Activated CD4-positive, alpha-beta T cell treated with anti-CD3 and anti-CD28 coated beads, Interleukin-2, amount 50 U/mL, for 48 hours (primary cell): Measurements from ENCODE around the gene CD207.
"Not testable (repeated sequence)": the region's sequence is repeated elsewhere in the genome, so short reads cannot be mapped to it uniquely, and the experiment has no call there.

Experiments
- DNase-seq, 2 experiments: peaks; one replicate each; pipeline ENCODE4 v3.0.0-alpha.2; 2020

Gene CD207

DNA sequence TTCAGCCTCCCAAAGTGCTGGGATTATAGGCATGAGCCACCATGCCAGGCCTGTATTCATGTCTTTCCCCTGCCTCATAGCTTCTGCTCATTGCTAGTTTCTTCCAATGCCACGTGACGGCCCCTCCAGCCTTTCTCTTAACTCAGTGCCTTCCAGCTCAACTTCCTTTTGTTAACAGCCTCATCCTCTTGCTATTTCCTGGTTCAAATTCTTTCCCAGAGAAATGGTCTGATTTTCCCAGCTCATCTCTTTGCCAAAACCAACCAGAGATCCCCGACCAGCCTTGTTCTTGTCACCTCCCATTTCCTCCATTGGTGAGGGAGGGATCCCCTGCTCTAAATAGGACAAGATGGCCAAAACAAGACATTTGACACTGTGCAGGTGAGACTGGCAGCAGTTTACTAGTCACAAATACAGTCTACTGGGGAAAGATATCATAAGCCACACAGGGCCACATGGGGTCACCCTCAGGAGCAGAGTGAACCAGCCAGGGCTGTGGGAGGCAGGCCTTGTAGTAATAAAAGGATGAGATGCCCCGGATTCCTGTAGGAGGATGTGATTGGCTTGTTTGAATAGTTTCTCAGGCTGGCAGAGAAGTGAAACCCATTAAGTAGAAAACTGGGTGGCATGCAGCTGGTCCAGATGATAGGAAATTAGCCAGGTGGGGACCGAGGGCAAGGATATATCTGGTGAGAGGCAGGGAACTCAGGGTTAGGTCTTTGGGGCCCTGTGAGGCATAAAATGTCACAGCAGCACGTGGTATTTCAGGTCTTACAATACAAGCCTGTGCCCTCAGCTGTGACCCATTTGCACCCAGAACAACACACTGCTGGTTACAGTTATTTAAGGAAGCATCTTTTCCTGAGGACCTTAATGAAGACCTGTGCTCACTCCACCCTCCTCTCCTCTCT lies 6.4 kb downstream of the CD207 start:
- DNase-seq: no peak

DNA sequence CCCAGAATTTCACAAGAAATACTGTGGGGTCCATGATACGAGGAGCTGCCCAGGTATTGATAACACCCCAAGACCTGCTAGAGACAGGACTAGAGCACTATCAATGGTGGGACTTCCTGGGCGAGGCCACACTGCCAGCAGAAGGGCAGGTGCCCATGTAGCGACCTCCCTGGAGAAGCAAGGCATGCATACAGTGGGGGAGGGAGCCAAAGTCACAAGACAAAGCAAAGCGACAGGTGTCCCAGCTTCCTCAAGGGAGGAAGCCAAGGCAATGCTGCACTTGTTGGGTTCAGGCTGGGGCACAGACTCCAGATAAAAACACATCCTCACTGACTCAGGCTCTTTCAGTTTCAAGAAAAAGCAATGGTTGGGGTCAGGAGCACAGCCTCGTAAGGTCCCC lies 7.5 kb downstream of the CD207 start:
- no peak for DNase-seq

- no peak for DNase-seq
Observed at GRCh38 chr2:70827388-70827787, 8.2 kb downstream of the CD207 start.

DNA sequence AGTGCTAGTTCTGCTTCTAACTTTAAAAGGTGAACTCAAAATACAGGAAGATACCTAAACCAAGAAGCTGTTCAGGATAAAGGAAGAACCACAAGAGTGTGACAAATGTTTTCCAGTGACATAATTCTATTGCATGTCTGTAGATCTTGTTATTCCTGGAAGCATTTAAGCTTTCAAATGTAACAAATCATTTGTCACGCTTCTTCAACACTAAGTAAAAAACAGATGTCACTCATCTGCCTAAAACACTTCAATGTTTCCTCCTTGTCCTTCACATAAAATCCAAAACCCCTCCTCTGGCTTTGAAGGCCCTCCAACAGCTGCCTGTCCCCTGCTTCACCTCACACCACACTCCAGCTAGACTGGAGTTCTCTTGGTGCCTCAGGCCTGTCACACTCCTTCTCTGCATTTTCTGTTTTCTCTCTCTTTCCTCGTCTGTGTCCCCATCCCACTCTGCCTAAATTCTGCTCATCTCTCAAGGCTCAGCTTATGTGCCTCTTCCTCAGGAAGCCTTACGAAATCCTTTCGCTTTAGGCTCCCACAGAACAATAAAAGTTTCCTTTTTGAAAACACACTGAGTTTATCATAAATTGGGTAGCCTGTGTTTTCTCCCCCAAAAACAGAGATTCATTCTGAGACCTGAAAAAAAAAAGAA lies 8.8 kb downstream of the CD207 start:
- DNase-seq: no peak

GRCh38 chr2:70823249-70823648 lies 12.4 kb downstream of the CD207 start:
- no peak for DNase-seq

DNA sequence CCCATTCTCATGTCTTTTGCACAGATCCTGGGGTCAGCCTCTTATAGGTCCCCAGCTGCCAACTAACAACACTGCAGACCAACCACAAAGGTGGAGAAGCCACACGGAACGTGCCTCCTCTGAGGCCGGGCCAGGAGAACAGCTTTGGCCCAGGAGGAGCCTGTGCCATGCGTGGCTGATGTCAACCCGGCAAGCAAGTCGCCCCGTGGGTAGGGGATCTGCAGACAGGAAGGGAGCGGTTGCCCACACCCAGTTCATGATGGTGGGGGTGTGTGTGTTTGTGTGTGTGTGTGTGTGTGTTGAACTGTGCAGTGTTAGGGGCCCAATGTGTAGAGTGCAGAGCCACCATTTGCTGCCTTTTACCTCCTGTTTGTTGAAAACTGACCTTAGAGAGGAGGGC lies 12.8 kb downstream of the CD207 start:
- DNase-seq: no peak

- DNase-seq: no peak
Observed at GRCh38 chr2:70820499-70820898, 15.1 kb downstream of the CD207 start, which contains the start of gene CLEC4F. TSS of gene CLEC4F (minus strand) at chr2:70820599. CDS start at chr2:70820523, 76 bp downstream.

GRCh38 chr2:70817284-70817954 lies 18.2 kb downstream of the CD207 start:
- DNase-seq: no peak

DNA sequence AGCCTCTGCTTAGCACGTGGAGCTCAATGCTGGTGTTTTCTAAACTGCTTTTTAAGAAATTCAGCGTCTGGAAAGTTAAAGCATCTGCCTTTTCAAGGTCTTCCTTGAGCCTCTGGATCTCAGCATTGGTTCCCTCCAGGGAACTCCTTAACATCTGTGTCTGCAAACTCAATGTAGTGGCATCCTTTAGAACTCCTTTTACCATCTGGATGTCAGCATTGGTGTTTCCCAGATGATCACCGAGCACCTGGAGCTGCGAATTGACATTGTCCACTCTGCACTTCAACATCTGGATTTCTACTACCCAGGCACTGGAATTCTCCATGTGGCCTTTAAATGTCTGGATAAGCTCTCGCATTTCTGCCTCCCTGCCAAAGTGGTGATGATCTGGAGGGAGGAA lies 18.9 kb downstream of the CD207 start:
- DNase-seq: no peak

GRCh38 chr2:70808983-70809958 lies 26.3 kb downstream of the CD207 start:
- no peak for DNase-seq

GRCh38 chr2:70807828-70808118 lies 27.8 kb downstream of the CD207 start:
- no peak for DNase-seq

DNA sequence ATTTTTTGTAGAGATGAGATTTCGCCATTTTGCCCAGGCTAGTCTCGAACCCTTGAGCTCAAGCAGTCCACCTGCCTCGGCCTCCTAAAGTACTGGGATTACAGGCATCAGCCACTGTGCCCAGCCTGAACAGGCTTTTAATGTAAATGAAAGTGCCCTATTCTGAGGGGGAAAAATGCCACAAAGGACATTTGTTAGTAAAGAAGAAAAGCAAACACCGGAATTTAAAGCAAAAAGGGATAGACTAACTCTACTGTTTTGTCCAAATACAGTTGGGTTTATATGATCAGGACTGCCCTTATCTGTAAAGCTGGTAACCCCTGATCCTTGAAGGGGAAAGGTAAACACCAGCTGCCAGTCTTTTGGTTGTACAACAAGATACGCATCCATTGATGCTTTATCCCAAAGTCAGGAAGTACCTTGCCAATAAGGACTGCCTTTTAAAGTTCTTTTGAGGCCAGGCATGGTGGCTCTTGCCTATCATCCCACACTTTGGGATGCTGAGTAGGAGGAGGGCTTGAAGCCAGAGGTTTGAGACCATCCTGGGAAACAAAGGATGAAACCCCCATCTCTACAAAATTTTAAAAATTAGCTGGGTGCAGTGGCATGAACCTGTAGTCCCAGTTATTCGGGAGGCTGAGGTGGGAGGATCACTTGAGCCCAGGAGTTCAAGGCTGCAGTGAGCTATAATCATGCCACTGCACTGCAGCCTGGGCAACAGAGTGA lies 28.4 kb downstream of the CD207 start:
- DNase-seq: no peak

- no peak for DNase-seq
Observed at GRCh38 chr2:70806620-70807019, 29.0 kb downstream of the CD207 start.

- no peak for DNase-seq
Observed at GRCh38 chr2:70806013-70806412, 29.6 kb downstream of the CD207 start.

GRCh38 chr2:70801607-70802263 lies 33.9 kb downstream of the CD207 start:
- DNase-seq: no peak

GRCh38 chr2:70799706-70800105 lies 35.9 kb downstream of the CD207 start:
- DNase-seq: no peak

DNA sequence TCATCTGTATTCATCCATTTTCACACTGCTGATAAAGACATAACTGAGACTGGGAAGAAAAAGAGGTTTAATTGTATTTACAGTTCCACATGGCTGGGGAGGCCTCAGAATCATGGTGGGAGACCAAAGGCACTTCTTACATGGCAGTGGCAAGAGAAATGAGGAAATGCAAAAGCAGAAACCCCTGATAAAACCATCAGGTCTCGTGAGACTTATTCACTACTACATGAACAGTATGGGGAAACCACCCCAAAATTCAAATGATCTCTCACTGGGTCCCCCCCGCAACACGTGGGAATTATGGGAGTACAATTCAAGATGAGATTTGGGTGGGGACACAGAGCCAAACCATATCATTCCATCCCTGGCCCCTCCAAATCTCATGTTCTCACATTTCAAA lies 37.6 kb downstream of the CD207 start:
- not testable (repeated sequence) for DNase-seq

- DNase-seq: no peak
Observed at GRCh38 chr2:70797506-70797905, 38.1 kb downstream of the CD207 start.

DNA sequence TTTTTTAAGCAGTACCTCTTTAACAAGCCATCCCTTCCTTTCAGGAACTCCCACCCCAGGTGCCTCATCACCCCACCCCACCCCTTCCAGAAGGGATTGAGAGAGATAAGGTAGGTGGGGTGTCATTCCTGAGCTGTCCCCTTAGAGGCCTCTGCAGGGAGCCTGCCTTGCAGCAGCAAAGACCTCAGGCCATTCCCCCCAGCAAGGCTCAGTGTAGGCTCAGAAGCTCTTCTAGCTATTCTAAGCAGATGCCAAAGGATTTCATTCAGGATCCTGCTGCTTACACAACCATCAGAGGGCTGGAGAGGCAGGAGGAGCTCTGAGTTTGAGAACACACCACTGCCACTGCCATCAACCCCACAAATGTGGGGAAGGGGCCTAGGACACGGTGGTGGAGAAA lies 39.4 kb downstream of the CD207 start:
- DNase-seq: no peak

DNA sequence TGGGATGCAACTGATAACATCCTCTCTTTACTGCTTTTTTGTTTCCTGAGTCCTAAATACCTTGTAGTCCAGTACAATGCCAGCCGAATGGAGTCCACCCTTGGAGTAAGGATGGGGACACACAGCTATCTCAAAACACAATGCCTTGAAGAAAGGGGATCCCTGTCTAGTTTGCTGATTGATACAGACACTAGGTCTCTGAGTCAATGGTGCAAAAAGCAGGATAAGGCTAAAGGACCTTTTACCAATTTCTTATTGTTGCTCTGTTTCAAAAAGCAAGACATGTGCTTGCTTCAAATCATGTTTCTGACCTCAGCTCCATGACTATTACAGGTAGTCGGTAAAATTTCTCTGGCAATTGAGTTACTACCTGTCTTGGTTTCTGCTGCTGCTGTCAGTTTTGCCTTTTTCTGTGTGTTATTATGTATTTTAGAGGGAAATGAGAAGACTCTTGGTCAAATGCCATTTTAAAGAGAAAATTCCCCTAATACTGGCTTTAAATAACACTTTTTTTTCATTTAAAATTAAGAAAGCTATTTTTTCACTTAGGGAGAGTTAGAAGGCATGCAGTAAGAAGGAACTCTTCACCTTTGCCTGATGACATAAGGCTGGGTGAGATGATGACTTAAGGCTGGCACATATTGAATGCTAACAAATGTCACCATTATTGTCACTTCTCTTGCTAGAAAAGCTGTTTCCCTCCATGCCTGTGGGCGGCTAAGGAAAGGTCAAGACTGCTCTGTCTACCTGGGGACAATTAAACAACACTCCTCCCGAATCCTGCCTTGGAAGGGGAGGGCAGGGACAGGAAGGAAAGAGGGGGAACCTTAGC lies 40.2 kb downstream of the CD207 start:
- no peak for DNase-seq
